Urothelium cell line (cell line): ENCODE data around the gene KLRG1.

ENCODE experiments used
- DNase-seq: peaks from one replicate; pipeline ENCODE4 v3.0.0; 2011; ENCODE audit warnings: low spot score, mixed read lengths
- FAIRE-seq: peaks from 2 replicates; lab custom pipeline; 2011; peaks lifted over from hg19 to GRCh38; lab: Jason Lieb, UNC

The KLRG1 gene

GRCh38 chr12:8989413-8989812, at the start of gene KLRG1:
Gene KLRG1 (plus strand): TSS chr12:8989546. CDS start chr12:8989636, 90 bp downstream.
- no peak for DNase-seq
- FAIRE-seq, result peak; percentile 42

- FAIRE-seq, result no peak
- no peak for DNase-seq
These were observed 47.5 kb upstream of the KLRG1 start for GRCh38 chr12:8941691-8942478.

- DNase-seq (no peak), FAIRE-seq (peak; percentile 86)
These were observed 45.7 kb upstream of the KLRG1 start for GRCh38 chr12:8943565-8944186.

GRCh38 chr12:8946733-8947132, 42.6 kb upstream of the KLRG1 start:
- FAIRE-seq, result no peak

GRCh38 chr12:8947737-8948136, 41.6 kb upstream of the KLRG1 start:
- FAIRE-seq, result no peak
- DNase-seq, result no peak

More at GRCh38 chr12:8946733-8947132, 42.6 kb upstream of the KLRG1 start:
- no peak for DNase-seq

GRCh38 chr12:8948701-8949341, 40.5 kb upstream of the KLRG1 start:
- peak; percentile 24 for DNase-seq
- no peak for FAIRE-seq

GRCh38 chr12:8949342-8950220, 39.8 kb upstream of the KLRG1 start, which contains the start of gene M6PR:
Gene M6PR (minus strand): TSS chr12:8949645. CDS start chr12:8946404, 3,241 bp downstream.
- DNase-seq (peak; percentile 99), FAIRE-seq (peak; percentile 73)

- DNase-seq (no peak), FAIRE-seq (no peak)
These were observed 39.2 kb upstream of the KLRG1 start for GRCh38 chr12:8950221-8950527.

- no peak for FAIRE-seq
These were observed 38.5 kb upstream of the KLRG1 start for GRCh38 chr12:8950702-8951478.

GRCh38 chr12:8951744-8952143, 37.6 kb upstream of the KLRG1 start:
- DNase-seq, result no peak
- no peak for FAIRE-seq

More at GRCh38 chr12:8950702-8951478, 38.5 kb upstream of the KLRG1 start:
- DNase-seq, result no peak

GRCh38 chr12:8953773-8954402, 35.5 kb upstream of the KLRG1 start:
- no peak for DNase-seq

GRCh38 chr12:8956073-8956472, 33.3 kb upstream of the KLRG1 start:
- FAIRE-seq, result no peak
- DNase-seq, result no peak

More at GRCh38 chr12:8953773-8954402, 35.5 kb upstream of the KLRG1 start:
- FAIRE-seq, result no peak

- FAIRE-seq (peak; percentile 79), DNase-seq (no peak)
These were observed 32.6 kb upstream of the KLRG1 start for GRCh38 chr12:8956772-8957171.

GRCh38 chr12:8957561-8957960, 31.8 kb upstream of the KLRG1 start:
- FAIRE-seq, result no peak

GRCh38 chr12:8958066-8958465, 31.3 kb upstream of the KLRG1 start:
- FAIRE-seq, result no peak
- no peak for DNase-seq

More at GRCh38 chr12:8957561-8957960, 31.8 kb upstream of the KLRG1 start:
- no peak for DNase-seq

GRCh38 chr12:8960176-8960575, 29.2 kb upstream of the KLRG1 start:
- no peak for FAIRE-seq
- no peak for DNase-seq

- DNase-seq, result no peak
- FAIRE-seq, result no peak
These were observed 20.6 kb upstream of the KLRG1 start for GRCh38 chr12:8968761-8969160.

GRCh38 chr12:8969861-8970411, 19.4 kb upstream of the KLRG1 start:
- no peak for DNase-seq
- peak; percentile 53 for FAIRE-seq

GRCh38 chr12:8970432-8970831, 18.9 kb upstream of the KLRG1 start:
- no peak for DNase-seq
- no peak for FAIRE-seq
